HCT116 (cell line): ENCODE data around the gene DTNB. TPM values are rescaled to one million over a fixed set of nuclear protein-coding genes. Genes with fewer than 3 reads are reported as not detected.

ENCODE experiments used
- ATAC-seq: fragments of 200-7000 bp; cut with Tn5 transposase; 2 replicates; pipeline ENCODE4 v1.9.1; 2020; ENCODE audit warnings: mild to moderate bottlenecking, moderate library complexity
- BruUV-seq: library from RNA; stranded (reverse); fragments of 400-500 nt; replicated peaks from 2 replicates; lab custom pipeline; 2021; lab: Mats Ljungman, UMichigan
- CTCF ChIA-PET: fragments of 300-600 bp; sonication (Branson Sonifier 250); formaldehyde crosslinking; loops from one replicate; lab custom pipeline; 2021; ENCODE audit warnings: antibody characterized with exemption; lab: Charles Lee
- POLR2A ChIA-PET: fragments of 300-600, 350-600 bp; sonication (Branson Sonifier 250); formaldehyde crosslinking; loops from one replicate; lab custom pipeline; 2021; ENCODE audit warnings: antibody characterized with exemption; lab: Charles Lee
- RAD21 ChIA-PET, 2 experiments: fragments of 300-600 bp; sonication (Branson Sonifier 250); formaldehyde crosslinking; loops; one replicate each; lab custom pipeline; 2023; ENCODE audit warnings: low total read pairs in 2 of 2; ENCODE audit not compliant: uncharacterized antibody in 2 of 2, unreplicated experiment in 2 of 2, low non-redundant PET in 1 of 2; lab: Charles Lee
- DNase-seq: peaks from one replicate; pipeline ENCODE4 v3.0.0-alpha.2; 2010; ENCODE audit warnings: low read depth, low spot score
- H2AFZ ChIP-seq: fragments of 200-600 bp; shearing (Covaris generic), sonication (generic); 2 replicates; pipeline ENCODE4 v1.6.1; 2017; ENCODE audit warnings: low read depth, mixed run types, mixed read lengths, antibody characterized with exemption, low read length; ENCODE audit not compliant: poor library complexity, severe bottlenecking
- H3K27ac ChIP-seq: 2 replicates; pipeline ENCODE4 v1.5.1; 2012; ENCODE audit warnings: low read depth, low read length
- H3K27me3 ChIP-seq: fragments of 200-600 bp; sonication (generic); 2 replicates; pipeline ENCODE4 v1.6.1; 2016; ENCODE audit warnings: mixed run types, low read length, mixed read lengths; ENCODE audit not compliant: insufficient read depth
- H3K36me3 ChIP-seq, 2 experiments: fragments of 200-500 bp in 1 of 2; fragments of 200-600 bp in 1 of 2; sonication (Bioruptor generic) in 1 of 2; sonication (generic) in 1 of 2; 2 replicates each; pipeline versions ENCODE4 v1.5.1 to v1.6.1; 2014 to 2016; ENCODE audit warnings: low read length in 2 of 2, inconsistent platforms in 1 of 2, mixed read lengths in 1 of 2, mixed run types in 1 of 2; ENCODE audit not compliant: insufficient read depth in 2 of 2, control insufficient read depth in 1 of 2
- H3K4me1 ChIP-seq, 2 experiments: fragments of 200-600 bp in 1 of 2; sonication (generic) in 1 of 2; 2 replicates each; pipeline versions ENCODE4 v1.5.1 to v1.6.1; 2012 to 2017; ENCODE audit warnings: low read length in 2 of 2, inconsistent platforms in 1 of 2, mild to moderate bottlenecking in 1 of 2, mixed read lengths in 1 of 2, mixed run types in 1 of 2, moderate library complexity in 1 of 2; ENCODE audit not compliant: insufficient read depth in 2 of 2, control insufficient read depth in 1 of 2
- H3K4me2 ChIP-seq: fragments of 200-600 bp; sonication (generic); 2 replicates; pipeline ENCODE4 v1.6.1; 2017; ENCODE audit warnings: mixed run types, low read length, mixed read lengths
- H3K4me3 ChIP-seq, 2 experiments: fragments of 200-600 bp in 1 of 2; sonication (generic) in 1 of 2; replicated peaks in 1 of 2; 2 replicates each; pipeline ENCODE4 v1.5.1; 2011 to 2016; ENCODE audit warnings: low read length in 2 of 2, control low read depth in 1 of 2, low read depth in 1 of 2, mild to moderate bottlenecking in 1 of 2, mixed read lengths in 1 of 2, mixed run types in 1 of 2
- H3K79me2 ChIP-seq: fragments of 200-600 bp; sonication (generic); 2 replicates; pipeline ENCODE4 v1.6.1; 2017; ENCODE audit warnings: mild to moderate bottlenecking, mixed run types, low read length, moderate library complexity, mixed read lengths; ENCODE audit not compliant: insufficient read depth
- H3K9ac ChIP-seq: fragments of 200-600 bp; sonication (generic); 2 replicates; pipeline ENCODE4 v1.6.1; 2016; ENCODE audit warnings: low read length, mixed read lengths
- H3K9me2 ChIP-seq: fragments of 200-600 bp; sonication (generic), shearing (Covaris generic); 2 replicates; pipeline ENCODE4 v1.6.1; 2017; ENCODE audit warnings: mixed run types, mild to moderate bottlenecking, moderate library complexity; ENCODE audit not compliant: insufficient read depth
- H3K9me3 ChIP-seq, 2 experiments: fragments of 200-500 bp in 1 of 2; fragments of 200-600 bp in 1 of 2; sonication (Bioruptor generic) in 1 of 2; sonication (generic) in 1 of 2; 2 replicates each; pipeline ENCODE4 v1.6.1; 2014 to 2017; ENCODE audit warnings: low read length in 2 of 2, mixed read lengths in 2 of 2, inconsistent platforms in 1 of 2, low read depth in 1 of 2, mild to moderate bottlenecking in 1 of 2, mixed run types in 1 of 2, moderate library complexity in 1 of 2; ENCODE audit not compliant: control insufficient read depth in 1 of 2, insufficient read depth in 1 of 2
- H4K20me1 ChIP-seq: fragments of 200-600 bp; sonication (generic), shearing (Covaris generic); 2 replicates; pipeline ENCODE4 v1.6.1; 2017; ENCODE audit warnings: mixed run types, mild to moderate bottlenecking, moderate library complexity; ENCODE audit not compliant: insufficient read depth
- ATF3 ChIP-seq: IDR thresholded peaks from 2 replicates; pipeline ENCODE4 v1.6.1; 2012
- CBX3 ChIP-seq: IDR thresholded peaks from 2 replicates; pipeline ENCODE4 v1.6.1; 2012; ENCODE audit warnings: low read depth
- CEBPB ChIP-seq: IDR thresholded peaks from 2 replicates; pipeline ENCODE4 v1.6.1; 2012; ENCODE audit warnings: low read depth
- EGR1 ChIP-seq: IDR thresholded peaks from 2 replicates; pipeline ENCODE4 v1.6.1; 2012; ENCODE audit warnings: low read depth
- EZH2 ChIP-seq: fragments of 200-600 bp; sonication (generic); IDR thresholded peaks from 2 replicates; pipeline ENCODE4 v1.6.1; 2017; ENCODE audit warnings: antibody characterized with exemption, mixed run types
- EZH2phosphoT487 ChIP-seq: fragments of 200-600 bp; IDR thresholded peaks from 2 replicates; pipeline ENCODE4 v1.6.1; 2018; ENCODE audit warnings: antibody characterized with exemption, borderline replicate concordance
- FOSL1 ChIP-seq: IDR thresholded peaks from 2 replicates; pipeline ENCODE4 v1.6.1; 2012; ENCODE audit warnings: low read depth
- JUND ChIP-seq: IDR thresholded peaks from 2 replicates; pipeline ENCODE4 v1.6.1; 2012
- POLR2A ChIP-seq: IDR thresholded peaks from 2 replicates; pipeline ENCODE4 v1.7.0; 2011; ENCODE audit warnings: borderline replicate concordance; ENCODE audit not compliant: insufficient read depth, insufficient read length; ENCODE audit errors: extremely low read depth
- POLR2AphosphoS5 ChIP-seq: IDR thresholded peaks from 2 replicates; pipeline ENCODE4 v1.6.1; 2011; ENCODE audit warnings: mild to moderate bottlenecking, low read depth, low read length, moderate library complexity
- RAD21 ChIP-seq: IDR thresholded peaks from 2 replicates; pipeline ENCODE4 v1.6.1; 2012; ENCODE audit warnings: low read depth, mild to moderate bottlenecking
- SIN3A ChIP-seq: IDR thresholded peaks from 2 replicates; pipeline ENCODE4 v1.6.1; 2012; ENCODE audit warnings: low read depth
- SP1 ChIP-seq: IDR thresholded peaks from 2 replicates; pipeline ENCODE4 v1.6.1; 2012; ENCODE audit warnings: low read depth
- SRF ChIP-seq: IDR thresholded peaks from 2 replicates; pipeline ENCODE4 v1.6.1; 2012; ENCODE audit warnings: low read depth
- TCF7L2 ChIP-seq: IDR thresholded peaks from 2 replicates; pipeline ENCODE4 v1.7.0; 2011; ENCODE audit warnings: borderline replicate concordance, inconsistent platforms; ENCODE audit not compliant: insufficient read depth, insufficient read length; ENCODE audit errors: extremely low read depth
- YY1 ChIP-seq: IDR thresholded peaks from 2 replicates; pipeline ENCODE4 v1.6.1; 2011; ENCODE audit warnings: low read length, low read depth, moderate library complexity, mild to moderate bottlenecking; ENCODE audit not compliant: insufficient replicate concordance; ENCODE audit errors: extremely low read depth
- ZBTB33 ChIP-seq: IDR thresholded peaks from 2 replicates; pipeline ENCODE4 v1.6.1; 2011; ENCODE audit warnings: mild to moderate bottlenecking, low read length, moderate library complexity; ENCODE audit not compliant: insufficient replicate concordance; ENCODE audit errors: extremely low read depth
- ZFX ChIP-seq: fragments of 450-650 bp; IDR thresholded peaks from 2 replicates; pipeline ENCODE4 v1.6.1; 2017
- ZNF274 ChIP-seq: fragments of 200-500 bp; sonication (Bioruptor generic); IDR thresholded peaks from 2 replicates; pipeline ENCODE4 v1.6.1; 2014; ENCODE audit warnings: mild to moderate bottlenecking, low read depth, low read length, inconsistent platforms
- intact Hi-C: fragments of 100-400 bp; cut with micrococcal nuclease; formaldehyde crosslinking; loops from 2 replicates; pipeline ENCODE4 v1.10.0; 2022
- total RNA-seq: library from RNA; stranded (reverse); gene quantifications from one replicate; pipeline ENCODE4 v1.2.1, GENCODE V29; 2021; ENCODE audit not compliant: unreplicated experiment
- TF ChIP-seq, protein P1 (sequence below): IDR thresholded peaks from 2 replicates; pipeline ENCODE4 v1.6.1; 2012
- TF ChIP-seq, protein P2 (sequence below): IDR thresholded peaks from 2 replicates; pipeline ENCODE4 v1.6.1; 2012; ENCODE audit warnings: low read depth

The DTNB gene
- total RNA-seq, 1 experiment from 2014 or later, result 30.2 TPM

GRCh38 chr2:25342372-25343186 lies 330.8 kb downstream of the DTNB start:
- ChIA-PET POLR2A (interaction anchor here (0.6 kb wide), 1 partner anchor 29 kb away, joined by 3 read pairs; no protein-coding TSS in a partner anchor), CTCF (interaction anchor here (1.2 kb wide), 1 partner anchor 19 kb away, joined by 4 read pairs; no protein-coding TSS in a partner anchor), RAD21 (no interaction called here)
- BruUV-seq, result no TSS peak
- Histone ChIP-seq H3K4me3 (peak overlapping the region; percentile 44 to 63), H3K9me2 (no peaks in the 10 kb centered on the region), H3K4me1 (peaks cover 8 to 21% of the 10 kb centered on the region in 2 experiments), H4K20me1 (no peaks in the 10 kb centered on the region), H3K27ac (peak overlapping the region; percentile 84; the same call in 1 of the 2 replicates), H3K79me2 (0 out of 2 replicates have a peak, but pooled peaks cover 5% of the 10 kb centered on the region), H3K9ac (0 out of 2 replicates have a peak overlapping the region, but pooled peaks have one; percentile 30), H3K36me3 (no peaks in the 10 kb centered on the region), H2AFZ (no peak overlapping the region), H3K27me3 (no peaks in the 10 kb centered on the region), H3K4me2 (peak overlapping the region; percentile 87), H3K9me3 (no peaks in the 10 kb centered on the region)
- DNase-seq (peak; percentile 38), ATAC-seq (peak; percentile 83)
- intact Hi-C loops, result no loop called here
- TF ChIP-seq POLR2AphosphoS5, result no peak; the same call in 1 of the 2 replicates
- TF ChIP-seq, protein P1, sequence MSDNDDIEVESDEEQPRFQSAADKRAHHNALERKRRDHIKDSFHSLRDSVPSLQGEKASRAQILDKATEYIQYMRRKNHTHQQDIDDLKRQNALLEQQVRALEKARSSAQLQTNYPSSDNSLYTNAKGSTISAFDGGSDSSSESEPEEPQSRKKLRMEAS, result peak; percentile 28; the same call in 1 of the 2 replicates
- TF ChIP-seq SRF, result no peak
- no peak for TF ChIP-seq JUND
- TF ChIP-seq CBX3, result no peak
- no peak for TF ChIP-seq ZBTB33
- TF ChIP-seq ZNF274, result no peak
- TF ChIP-seq RAD21, result peak; percentile 80
- no peak for TF ChIP-seq EZH2phosphoT487
- no peak for TF ChIP-seq FOSL1
- TF ChIP-seq YY1, result peak; percentile 40
- no peak for TF ChIP-seq EZH2
- TF ChIP-seq, protein P2, sequence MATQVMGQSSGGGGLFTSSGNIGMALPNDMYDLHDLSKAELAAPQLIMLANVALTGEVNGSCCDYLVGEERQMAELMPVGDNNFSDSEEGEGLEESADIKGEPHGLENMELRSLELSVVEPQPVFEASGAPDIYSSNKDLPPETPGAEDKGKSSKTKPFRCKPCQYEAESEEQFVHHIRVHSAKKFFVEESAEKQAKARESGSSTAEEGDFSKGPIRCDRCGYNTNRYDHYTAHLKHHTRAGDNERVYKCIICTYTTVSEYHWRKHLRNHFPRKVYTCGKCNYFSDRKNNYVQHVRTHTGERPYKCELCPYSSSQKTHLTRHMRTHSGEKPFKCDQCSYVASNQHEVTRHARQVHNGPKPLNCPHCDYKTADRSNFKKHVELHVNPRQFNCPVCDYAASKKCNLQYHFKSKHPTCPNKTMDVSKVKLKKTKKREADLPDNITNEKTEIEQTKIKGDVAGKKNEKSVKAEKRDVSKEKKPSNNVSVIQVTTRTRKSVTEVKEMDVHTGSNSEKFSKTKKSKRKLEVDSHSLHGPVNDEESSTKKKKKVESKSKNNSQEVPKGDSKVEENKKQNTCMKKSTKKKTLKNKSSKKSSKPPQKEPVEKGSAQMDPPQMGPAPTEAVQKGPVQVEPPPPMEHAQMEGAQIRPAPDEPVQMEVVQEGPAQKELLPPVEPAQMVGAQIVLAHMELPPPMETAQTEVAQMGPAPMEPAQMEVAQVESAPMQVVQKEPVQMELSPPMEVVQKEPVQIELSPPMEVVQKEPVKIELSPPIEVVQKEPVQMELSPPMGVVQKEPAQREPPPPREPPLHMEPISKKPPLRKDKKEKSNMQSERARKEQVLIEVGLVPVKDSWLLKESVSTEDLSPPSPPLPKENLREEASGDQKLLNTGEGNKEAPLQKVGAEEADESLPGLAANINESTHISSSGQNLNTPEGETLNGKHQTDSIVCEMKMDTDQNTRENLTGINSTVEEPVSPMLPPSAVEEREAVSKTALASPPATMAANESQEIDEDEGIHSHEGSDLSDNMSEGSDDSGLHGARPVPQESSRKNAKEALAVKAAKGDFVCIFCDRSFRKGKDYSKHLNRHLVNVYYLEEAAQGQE, result peak; percentile 79
- TF ChIP-seq ATF3, result no peak
- no peak for TF ChIP-seq ZFX
- no peak for TF ChIP-seq SP1
- no peak for TF ChIP-seq CEBPB
- TF ChIP-seq SIN3A, result no peak
- TF ChIP-seq TCF7L2, result no peak
- no peak for TF ChIP-seq EGR1
- no peak for TF ChIP-seq POLR2A
